WTC11 (cell line): Measurements from ENCODE around the gene CHI3L1. TPM values are rescaled to one million over a fixed set of nuclear protein-coding genes. Genes with fewer than 3 reads are reported as not detected.

Experiments used
- ATAC-seq: fragments of 200-7000 bp; cut with Tn5 transposase; 2 replicates; pipeline ENCODE4 v1.10.0; 2021; ENCODE audit warnings: mild to moderate bottlenecking, moderate library complexity
- CTCF ChIA-PET: fragments of 300-600 bp; sonication (Branson Sonifier 250); formaldehyde crosslinking; loops from one replicate; lab custom pipeline; 2021; ENCODE audit warnings: antibody characterized with exemption; lab: Charles Lee
- POLR2A ChIA-PET: fragments of 350-600 bp; sonication (Branson Sonifier 250); formaldehyde crosslinking; loops from one replicate; lab custom pipeline; 2021; ENCODE audit warnings: antibody characterized with exemption; lab: Charles Lee
- DNase-seq: peaks from one replicate; pipeline ENCODE4 v3.0.0; 2021; ENCODE audit warnings: low spot score
- H3K27ac Mint-ChIP-seq: 2 replicates; pipeline ENCODE4 v1.8.0; 2021; ENCODE audit warnings: mixed read lengths
- H3K27me3 Mint-ChIP-seq: 2 replicates; pipeline ENCODE4 v1.8.0; 2021; ENCODE audit warnings: low read depth, mild to moderate bottlenecking, moderate library complexity, mixed read lengths
- H3K36me3 Mint-ChIP-seq: 2 replicates; pipeline ENCODE4 v1.8.0; 2021; ENCODE audit warnings: mixed read lengths
- H3K4me1 Mint-ChIP-seq: 2 replicates; pipeline ENCODE4 v1.8.0; 2022; ENCODE audit warnings: mixed read lengths
- H3K4me3 Mint-ChIP-seq: 2 replicates; pipeline ENCODE4 v1.8.0; 2021; ENCODE audit warnings: mild to moderate bottlenecking, moderate library complexity, mixed read lengths
- H3K9me3 Mint-ChIP-seq: 2 replicates; pipeline ENCODE4 v1.8.0; 2021; ENCODE audit warnings: mixed read lengths
- AR ChIP-seq: fragments of 250-450 bp; sonication (Bioruptor Pico); IDR thresholded peaks from 2 replicates; pipeline ENCODE4 v1.9.0; 2021; ENCODE audit warnings: mild to moderate bottlenecking
- CBFB ChIP-seq: sonication (generic); formaldehyde crosslinking; IDR thresholded peaks from 2 replicates; pipeline ENCODE4 v1.8.1; 2022; ENCODE audit warnings: mild to moderate bottlenecking, low read depth, missing genetic modification reagents
- CTCF ChIP-seq: fragments of 200-600 bp; IDR thresholded peaks from 2 replicates; pipeline ENCODE4 v1.8.0; 2022; ENCODE audit warnings: antibody characterized with exemption
- E2F1 ChIP-seq: sonication (generic); formaldehyde crosslinking; IDR thresholded peaks from 2 replicates; pipeline ENCODE4 v1.8.0; 2022; ENCODE audit warnings: mild to moderate bottlenecking, missing genetic modification reagents
- E2F5 ChIP-seq: sonication (generic); formaldehyde crosslinking; IDR thresholded peaks from 2 replicates; pipeline ENCODE4 v1.8.1; 2022; ENCODE audit warnings: mild to moderate bottlenecking, moderate library complexity, missing genetic modification reagents
- ELF4 ChIP-seq: sonication (generic); formaldehyde crosslinking; IDR thresholded peaks from 2 replicates; pipeline ENCODE4 v1.8.1; 2022; ENCODE audit warnings: low read depth, mild to moderate bottlenecking, moderate library complexity, missing genetic modification reagents
- FOXP1 ChIP-seq: sonication (generic); formaldehyde crosslinking; IDR thresholded peaks from 2 replicates; pipeline ENCODE4 v1.8.0; 2022; ENCODE audit warnings: missing genetic modification reagents, mild to moderate bottlenecking, moderate library complexity, borderline replicate concordance
- GTF2I ChIP-seq: fragments of 250-450 bp; sonication (Bioruptor Pico); conservative IDR thresholded peaks from 2 replicates; pipeline ENCODE4 v1.4.0; 2021; ENCODE audit warnings: mild to moderate bottlenecking
- HMGA2 ChIP-seq: fragments of 250-450 bp; sonication (Bioruptor Pico); IDR thresholded peaks from 2 replicates; pipeline ENCODE4 v1.4.0; 2021; ENCODE audit warnings: mild to moderate bottlenecking, moderate library complexity
- IRF2 ChIP-seq: sonication (generic); formaldehyde crosslinking; IDR thresholded peaks from 2 replicates; pipeline ENCODE4 v1.8.0; 2022; ENCODE audit warnings: low read depth, missing genetic modification reagents, borderline replicate concordance
- JAZF1 ChIP-seq: fragments of 250-450 bp; sonication (Bioruptor Pico); IDR thresholded peaks from 2 replicates; pipeline ENCODE4 v1.9.0; 2021; ENCODE audit warnings: moderate library complexity, mild to moderate bottlenecking, inconsistent platforms
- NFATC4 ChIP-seq: fragments of 250-450 bp; sonication (Bioruptor Pico); IDR thresholded peaks from 2 replicates; pipeline ENCODE4 v1.9.0; 2021; ENCODE audit warnings: mild to moderate bottlenecking
- NFE2L1 ChIP-seq: sonication (generic); formaldehyde crosslinking; IDR thresholded peaks from 2 replicates; pipeline ENCODE4 v1.8.1; 2023; ENCODE audit warnings: missing genetic modification reagents
- NR1H2 ChIP-seq: sonication (generic); formaldehyde crosslinking; IDR thresholded peaks from 2 replicates; pipeline ENCODE4 v1.9.0; 2021; ENCODE audit warnings: mild to moderate bottlenecking, moderate library complexity, missing genetic modification reagents
- PRRX2 ChIP-seq: fragments of 250-450 bp; sonication (Bioruptor Pico); IDR thresholded peaks from 2 replicates; pipeline ENCODE4 v1.8.0; 2021; ENCODE audit warnings: mild to moderate bottlenecking
- RORB ChIP-seq: fragments of 250-450 bp; sonication (Bioruptor Pico); IDR thresholded peaks from 2 replicates; pipeline ENCODE4 v1.9.0; 2021; ENCODE audit warnings: mild to moderate bottlenecking
- SMAD3 ChIP-seq: sonication (generic); formaldehyde crosslinking; IDR thresholded peaks from 2 replicates; pipeline ENCODE4 v1.8.0; 2022; ENCODE audit warnings: missing genetic modification reagents, mild to moderate bottlenecking, borderline replicate concordance
- SOX15 ChIP-seq: fragments of 250-450 bp; sonication (Bioruptor Pico); IDR thresholded peaks from 2 replicates; pipeline ENCODE4 v1.9.0; 2021; ENCODE audit warnings: mild to moderate bottlenecking
- STAT6 ChIP-seq: sonication (generic); formaldehyde crosslinking; conservative IDR thresholded peaks from 2 replicates; pipeline ENCODE4 v1.8.1; 2023; ENCODE audit warnings: mild to moderate bottlenecking, low read depth, missing genetic modification reagents, moderate library complexity
- TCF7 ChIP-seq: sonication (generic); formaldehyde crosslinking; IDR thresholded peaks from 2 replicates; pipeline ENCODE4 v1.8.0; 2022; ENCODE audit warnings: mild to moderate bottlenecking, low read depth, missing genetic modification reagents, moderate library complexity
- ZNF232 ChIP-seq: sonication (generic); formaldehyde crosslinking; IDR thresholded peaks from 2 replicates; pipeline ENCODE4 v1.8.0; 2022; ENCODE audit warnings: mild to moderate bottlenecking, missing genetic modification reagents
- ZNF263 ChIP-seq: sonication (generic); formaldehyde crosslinking; IDR thresholded peaks from 2 replicates; pipeline ENCODE4 v1.8.1; 2022; ENCODE audit warnings: low read depth, mild to moderate bottlenecking, moderate library complexity, missing genetic modification reagents
- ZNF416 ChIP-seq: fragments of 250-450 bp; sonication (Bioruptor Pico); IDR thresholded peaks from 2 replicates; pipeline ENCODE4 v1.9.0; 2021; ENCODE audit warnings: mild to moderate bottlenecking, inconsistent platforms
- ZNF423 ChIP-seq: fragments of 250-450 bp; sonication (Bioruptor Pico); IDR thresholded peaks from 2 replicates; pipeline ENCODE4 v2.1.2; 2022; ENCODE audit warnings: mild to moderate bottlenecking, moderate library complexity
- ZNF671 ChIP-seq: fragments of 250-450 bp; sonication (Bioruptor Pico); IDR thresholded peaks from 2 replicates; pipeline ENCODE4 v1.8.0; 2021; ENCODE audit warnings: mild to moderate bottlenecking
- total RNA-seq: library from RNA; stranded (reverse); gene quantifications from 3 replicates; pipeline ENCODE4 v1.2.3, GENCODE V29; 2021

The CHI3L1 gene
- total RNA-seq, 1 experiment from 2014 or later, result 0.24 TPM

- DNase-seq, result no peak
- TF ChIP-seq JAZF1 (CRISPR knock-in tag), result no peak
- no peak for TF ChIP-seq AR
- TF ChIP-seq E2F5 (CRISPR knock-in tag), result no peak
- no peak for TF ChIP-seq ZNF232 (CRISPR knock-in tag)
- no peak for TF ChIP-seq E2F1 (CRISPR knock-in tag)
- TF ChIP-seq ZNF671 (CRISPR knock-in tag), result no peak
- TF ChIP-seq ZNF263 (CRISPR knock-in tag), result no peak
- TF ChIP-seq GTF2I, result no peak
- TF ChIP-seq ELF4 (CRISPR knock-in tag), result no peak
- no peak for TF ChIP-seq PRRX2
- TF ChIP-seq ZNF416 (CRISPR knock-in tag), result no peak
- TF ChIP-seq NFATC4 (CRISPR knock-in tag), result no peak
- no peak for TF ChIP-seq SMAD3 (CRISPR knock-in tag)
- TF ChIP-seq NR1H2 (CRISPR knock-in tag), result no peak
- no peak for TF ChIP-seq NFE2L1 (CRISPR knock-in tag)
- ATAC-seq, result peak; percentile 9
- POLR2A ChIA-PET, result no interaction called here
- Mint-ChIP-seq H3K4me3 (peak overlapping the region; percentile 29; the same call in 1 of the 2 replicates), H3K36me3 (peaks cover 4% of the 10 kb centered on the region), H3K4me1 (peaks cover 80% of the 10 kb centered on the region), H3K27me3 (no peaks in the 10 kb centered on the region), H3K27ac (peak overlapping the region; percentile 73), H3K9me3 (peaks cover 8% of the 10 kb centered on the region)
- CTCF ChIA-PET, result interaction anchor here (0.8 to 12.2 kb wide), 22 partner anchors 9 to 340 kb away, joined by 3 to 184 read pairs (median 6); partner anchors contain the start of genes ADORA1 and CHI3L1
These were observed 39.1 kb downstream of the CHI3L1 start for GRCh38 chr1:203147376-203147775.

- no peak for DNase-seq
- H3K9me3 Mint-ChIP-seq, result peaks cover 8% of the 10 kb centered on the region
- H3K27ac Mint-ChIP-seq, result peak overlapping the region; percentile 18; the same call in 1 of the 2 replicates
- no peak overlapping the region for H3K4me3 Mint-ChIP-seq
- peaks cover 4% of the 10 kb centered on the region for H3K36me3 Mint-ChIP-seq
- no peak for ATAC-seq
- peaks cover 72% of the 10 kb centered on the region for H3K4me1 Mint-ChIP-seq
- ChIA-PET CTCF (interaction anchor here (1.1 to 12.2 kb wide), 11 partner anchors 12 to 181 kb away, joined by 3 to 184 read pairs (median 12); partner anchors contain the start of gene ADORA1), POLR2A (no interaction called here)
- H3K27me3 Mint-ChIP-seq, result no peaks in the 10 kb centered on the region; the same call in 1 of the 2 replicates
- TF ChIP-seq RORB (CRISPR knock-in tag), result no peak
- TF ChIP-seq AR, result no peak
- TF ChIP-seq HMGA2, result no peak
- TF ChIP-seq CBFB, result no peak
- TF ChIP-seq SOX15 (CRISPR knock-in tag), result no peak
- no peak for TF ChIP-seq TCF7 (CRISPR knock-in tag)
- no peak for TF ChIP-seq STAT6 (CRISPR knock-in tag)
- TF ChIP-seq NFATC4 (CRISPR knock-in tag), result no peak
- TF ChIP-seq FOXP1, result no peak
- no peak for TF ChIP-seq ZNF423 (CRISPR knock-in tag)
- no peak for TF ChIP-seq ELF4 (CRISPR knock-in tag)
- no peak for TF ChIP-seq CTCF
- no peak for TF ChIP-seq IRF2 (CRISPR knock-in tag)
These were observed 40.0 kb downstream of the CHI3L1 start for GRCh38 chr1:203146537-203146936.
